ENCODE results near the gene PLVAP.
"Not testable (repeated sequence)": the region's sequence is repeated elsewhere in the genome, so short reads cannot be mapped to it uniquely, and the experiment has no call there.

Gene PLVAP

DNA sequence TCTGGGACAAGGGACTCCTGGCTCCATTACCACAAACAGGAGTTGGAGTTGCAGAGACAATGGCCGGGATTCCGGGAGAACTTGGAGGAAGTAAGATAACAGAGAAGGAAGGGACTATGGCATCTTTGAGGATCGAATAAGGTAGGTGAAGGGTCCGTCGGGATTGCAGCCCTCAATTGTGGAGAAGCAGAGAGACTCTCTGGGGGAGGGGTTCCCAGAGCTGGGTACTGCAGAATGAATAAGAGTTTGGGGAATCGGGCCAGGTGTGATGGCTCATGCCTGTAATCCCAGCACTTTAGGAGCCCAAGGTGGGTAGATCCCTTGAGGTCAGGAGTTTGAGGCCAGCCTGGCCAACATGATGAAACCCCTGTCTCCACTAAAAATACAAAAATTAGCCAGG lies 24.5 kb upstream of the PLVAP start:
- no peak for DNase-seq (ENCODE audit: low read depth)

DNA sequence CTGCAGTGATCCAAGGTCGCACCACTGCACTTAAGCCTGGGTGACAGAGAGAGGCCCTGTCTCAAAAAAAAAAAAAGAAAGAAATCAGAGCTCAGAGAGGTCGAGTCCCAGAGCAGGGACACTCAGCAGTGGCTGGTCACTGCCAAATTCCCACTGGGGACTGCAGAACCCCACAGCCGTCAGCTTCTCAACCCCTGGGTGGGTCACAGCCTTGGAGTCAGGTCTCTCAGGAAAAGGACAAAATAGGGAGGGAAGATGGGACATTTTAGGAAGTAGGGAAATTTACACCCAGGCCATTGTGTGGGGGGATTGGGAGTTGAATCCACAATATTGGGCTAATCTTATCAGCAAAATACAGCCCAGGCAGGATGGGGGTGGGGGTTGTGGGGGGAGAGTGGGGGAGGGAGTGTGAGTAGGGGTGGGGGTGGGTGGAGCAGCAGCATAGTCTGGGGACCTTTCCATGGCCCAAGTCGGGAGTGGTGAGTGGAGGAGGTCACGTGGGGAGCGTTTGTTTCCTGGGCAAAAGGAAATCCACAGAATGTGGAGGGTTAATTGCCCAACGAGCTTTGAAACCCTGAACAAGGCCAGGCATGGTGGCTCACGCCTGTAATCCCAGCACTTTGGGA lies 21.9 kb upstream of the PLVAP start:
- no peak for DNase-seq (ENCODE audit: low read depth)

DNA sequence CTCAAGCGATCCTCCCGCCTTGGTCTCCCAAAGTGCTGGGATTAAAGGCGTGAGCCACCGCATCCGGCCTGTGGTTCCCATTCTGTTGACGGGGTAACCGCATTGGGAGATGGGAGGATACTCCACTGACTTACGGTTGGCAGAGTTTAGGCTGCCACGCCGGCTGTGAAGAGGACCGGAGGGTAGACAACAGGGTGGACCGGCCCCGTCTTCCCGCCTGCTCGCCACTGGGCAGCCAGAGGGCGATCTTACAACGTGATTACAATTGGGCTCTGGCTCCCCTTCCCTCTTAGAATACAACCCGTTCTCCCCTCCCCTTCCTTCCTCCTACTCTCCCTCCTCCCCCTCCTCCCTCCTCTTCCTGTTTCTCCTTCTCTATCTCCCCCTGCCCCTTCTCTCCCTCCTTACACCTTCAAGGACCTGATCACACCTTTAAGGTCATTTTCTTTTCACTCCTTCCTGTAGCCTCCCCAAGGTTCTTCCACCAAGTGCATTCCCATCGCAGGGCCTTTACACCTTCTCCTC lies 17.8 kb upstream of the PLVAP start:
- DNase-seq (ENCODE audit: low read depth): peak; percentile 47

DNA sequence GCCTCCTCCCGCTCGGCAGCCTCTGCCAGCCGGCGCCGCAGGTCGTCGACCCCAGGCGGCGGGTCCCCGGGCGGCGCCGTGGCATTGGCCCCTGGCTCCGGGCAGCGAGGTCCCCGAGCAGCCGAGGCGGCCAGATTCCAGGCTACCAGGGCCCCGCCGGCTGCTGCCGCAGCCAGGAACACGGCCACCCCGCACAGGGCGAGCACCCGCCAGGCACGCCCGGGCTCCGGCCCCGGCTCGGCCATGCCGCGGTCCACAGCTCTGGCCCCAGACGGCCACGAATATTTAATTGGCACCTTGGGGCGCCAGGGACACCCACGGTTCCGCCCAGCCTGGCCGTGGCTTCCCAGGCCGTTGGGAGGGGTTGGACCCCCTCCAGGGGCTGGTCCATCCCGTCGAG lies 16.8 kb upstream of the PLVAP start, which contains the start of gene CCDC194:
Gene CCDC194, minus strand, starts transcription at position 283 of the 400 bp plus-strand sequence. Its CDS starts 38 bp downstream, at position 245.
- DNase-seq (ENCODE audit: low read depth): no peak

DNA sequence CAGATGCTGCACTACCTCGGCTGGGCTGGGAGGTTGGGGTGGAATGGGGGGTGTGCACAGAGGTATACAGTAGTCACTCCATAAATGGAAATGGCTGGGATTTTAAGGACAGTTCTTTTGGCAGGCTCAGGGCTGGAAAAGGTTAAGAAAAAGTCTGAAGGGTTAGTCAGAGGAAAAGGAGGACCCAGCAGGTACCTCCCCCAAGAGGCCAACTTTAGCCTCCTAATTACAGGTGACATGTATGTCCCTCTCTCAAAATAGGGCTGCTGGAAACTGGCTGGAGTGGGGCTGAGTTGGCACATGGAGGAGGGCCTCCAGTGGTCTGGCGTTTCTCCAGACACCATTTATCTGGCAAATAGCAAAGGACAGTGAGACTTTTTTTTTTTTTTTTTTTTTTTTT lies 15.9 kb upstream of the PLVAP start:
- DNase-seq (ENCODE audit: low read depth): no peak

DNA sequence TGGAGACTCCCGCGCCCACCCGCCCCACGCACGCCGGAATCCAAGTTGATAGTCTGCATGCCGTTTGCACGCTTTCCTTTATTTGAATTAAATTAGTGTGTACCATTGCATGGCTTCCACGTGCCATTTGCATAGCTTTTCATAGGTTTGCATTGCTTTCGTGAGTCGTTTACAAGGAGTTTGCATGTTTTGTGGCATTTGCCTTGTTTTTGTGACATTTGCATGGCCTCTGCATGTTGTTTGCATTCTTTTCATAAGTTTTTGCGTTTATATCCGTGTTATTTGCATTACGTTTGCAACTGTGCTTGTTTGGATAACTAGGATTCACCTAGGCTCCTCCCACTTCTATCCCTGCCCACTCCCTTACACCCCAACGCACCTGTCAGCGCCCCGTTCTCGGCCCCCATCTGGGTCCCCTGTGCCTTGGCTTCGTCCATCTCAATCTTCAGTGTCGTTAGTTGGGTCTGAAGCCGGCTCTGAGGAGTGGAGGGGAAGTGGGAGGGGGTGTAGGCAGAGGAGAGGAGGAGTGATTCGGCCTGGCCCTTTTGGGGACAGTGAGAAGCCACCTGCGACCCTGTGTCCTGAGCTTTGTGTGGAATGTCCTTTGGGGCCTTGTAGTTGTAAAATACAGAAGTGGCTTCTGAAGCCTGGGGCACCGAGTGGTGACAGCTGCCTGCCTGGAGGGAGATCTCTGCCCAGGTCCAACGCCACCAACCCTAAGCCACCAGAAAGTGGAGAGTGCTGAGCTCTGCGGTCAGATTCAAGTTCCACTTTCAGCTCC lies 14.4 kb upstream of the PLVAP start:
- no peak for DNase-seq (ENCODE audit: low read depth)

DNA sequence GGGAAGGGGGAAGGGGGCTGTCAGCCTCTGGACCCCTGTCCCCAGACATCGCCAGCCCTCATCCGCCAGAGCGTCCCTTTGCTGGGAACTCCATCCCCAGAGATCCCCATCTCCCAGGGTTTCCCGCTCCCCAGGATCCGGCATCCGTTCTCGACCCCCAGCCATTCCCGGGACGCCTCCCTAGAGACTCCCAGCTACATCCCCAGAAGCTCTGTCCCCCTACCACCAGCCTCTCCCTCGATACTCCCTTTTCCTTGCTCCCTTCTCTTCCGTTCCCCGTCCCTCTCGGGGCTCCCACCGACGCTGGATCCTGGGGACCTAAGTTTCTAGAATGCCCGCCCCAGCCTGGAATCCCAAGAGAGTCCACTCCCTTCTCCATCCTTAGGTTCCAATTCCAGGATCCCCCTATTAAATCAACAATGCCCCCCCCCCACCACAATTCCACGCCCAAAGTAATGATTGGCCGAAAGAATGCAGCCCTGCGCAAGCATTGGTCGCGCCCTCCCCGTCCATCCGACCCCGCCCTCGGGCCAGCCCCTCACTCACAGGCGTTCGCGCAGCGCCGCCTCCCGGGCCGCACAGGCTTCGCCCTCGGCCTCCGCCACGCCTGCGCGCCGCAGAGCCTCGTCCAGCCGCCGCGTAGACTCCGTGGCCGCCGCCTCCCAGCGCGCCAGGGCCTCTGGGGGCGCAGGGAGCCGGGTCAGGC lies 13.7 kb upstream of the PLVAP start:
- peak; percentile 79 for DNase-seq (ENCODE audit: low read depth)

DNA sequence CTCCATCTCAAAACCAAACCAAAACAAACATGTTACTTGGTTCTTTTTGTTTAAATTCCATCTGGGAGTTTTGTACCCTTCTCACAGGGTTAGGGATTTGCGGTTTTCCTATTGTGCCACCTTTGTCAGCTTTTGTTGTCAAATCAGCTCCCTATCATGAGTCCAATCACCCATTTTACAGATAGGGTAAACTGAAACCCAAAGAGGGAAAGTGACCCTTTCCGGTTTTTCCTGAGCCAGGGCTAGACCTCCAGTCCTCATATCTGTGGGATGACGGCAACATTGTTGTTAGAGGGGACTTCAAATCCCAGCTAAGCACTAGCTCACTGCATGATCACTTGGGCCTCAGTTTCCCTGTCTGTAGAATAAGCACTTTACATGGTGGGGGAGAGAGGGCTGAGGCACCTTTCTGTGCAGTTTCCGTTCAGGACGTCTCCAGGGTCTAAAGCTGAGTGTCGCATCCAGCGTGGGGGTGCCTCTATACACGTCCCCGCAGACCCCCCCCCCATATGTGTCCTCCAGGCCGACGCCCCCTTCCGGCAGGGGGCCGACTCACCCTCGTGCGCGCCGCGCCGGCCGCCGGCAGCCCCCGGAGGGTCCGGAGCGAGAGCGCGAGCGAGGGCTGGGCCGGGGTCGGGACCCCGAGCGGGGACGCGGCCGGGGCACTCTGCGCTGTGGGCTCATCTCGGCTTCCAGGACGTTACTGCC lies 13.0 kb upstream of the PLVAP start:
- no peak for DNase-seq (ENCODE audit: low read depth)

DNA sequence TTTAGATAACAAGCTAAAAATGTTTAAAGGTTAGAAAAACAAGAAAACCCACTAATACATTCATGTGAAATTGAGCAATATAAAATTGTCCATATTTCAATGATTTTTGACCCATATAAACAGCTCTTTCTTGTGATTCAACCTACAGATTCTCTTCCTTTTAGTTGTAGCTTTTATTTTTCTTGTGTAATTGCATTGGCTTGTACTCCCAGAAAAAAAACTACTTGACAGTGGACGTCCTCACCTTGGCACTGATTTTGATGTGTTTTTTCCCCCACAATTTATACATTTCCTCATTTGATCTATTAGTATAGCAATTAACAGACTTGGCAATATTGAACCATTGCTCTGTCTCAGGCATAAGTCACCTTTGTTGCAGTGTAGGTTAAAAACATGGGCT lies 12.1 kb upstream of the PLVAP start:
- DNase-seq (ENCODE audit: low read depth): no peak

DNA sequence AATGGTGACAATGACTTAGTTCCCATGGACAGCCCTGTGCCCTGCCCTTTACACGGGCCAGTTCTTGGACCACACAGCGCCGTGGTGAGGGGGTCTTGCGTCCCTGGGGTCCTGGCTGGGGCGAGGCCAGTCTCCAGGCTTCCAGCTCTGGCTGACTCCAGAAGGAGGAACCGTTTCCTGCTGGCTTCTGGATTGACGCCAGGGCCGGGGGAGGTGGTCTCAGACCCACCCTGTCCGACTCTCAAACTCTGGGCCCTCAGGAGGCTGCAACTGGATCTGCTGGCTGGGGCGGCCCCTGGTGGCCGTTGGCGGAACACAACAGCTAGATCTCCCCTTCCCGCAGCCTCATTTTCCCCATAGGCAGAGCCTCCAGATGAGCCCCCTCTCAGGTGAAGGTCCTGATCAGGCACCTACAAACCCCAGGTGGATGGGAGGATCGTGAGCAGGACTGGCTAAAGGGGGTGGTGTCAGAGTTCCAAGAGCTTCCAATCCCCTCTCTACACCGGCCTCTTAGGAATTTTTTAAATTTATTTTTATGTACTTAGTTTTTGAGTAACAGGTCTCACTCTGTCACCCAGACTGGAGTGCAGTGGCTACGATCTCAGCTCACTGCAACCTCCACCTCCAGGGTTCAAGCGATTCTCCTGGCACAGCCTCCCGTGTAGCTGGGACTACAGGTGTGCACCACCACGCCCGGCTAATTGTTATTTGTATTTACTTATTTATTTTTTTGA lies 8.9 kb upstream of the PLVAP start:
- peak; percentile 47 for DNase-seq (ENCODE audit: low read depth)

DNA sequence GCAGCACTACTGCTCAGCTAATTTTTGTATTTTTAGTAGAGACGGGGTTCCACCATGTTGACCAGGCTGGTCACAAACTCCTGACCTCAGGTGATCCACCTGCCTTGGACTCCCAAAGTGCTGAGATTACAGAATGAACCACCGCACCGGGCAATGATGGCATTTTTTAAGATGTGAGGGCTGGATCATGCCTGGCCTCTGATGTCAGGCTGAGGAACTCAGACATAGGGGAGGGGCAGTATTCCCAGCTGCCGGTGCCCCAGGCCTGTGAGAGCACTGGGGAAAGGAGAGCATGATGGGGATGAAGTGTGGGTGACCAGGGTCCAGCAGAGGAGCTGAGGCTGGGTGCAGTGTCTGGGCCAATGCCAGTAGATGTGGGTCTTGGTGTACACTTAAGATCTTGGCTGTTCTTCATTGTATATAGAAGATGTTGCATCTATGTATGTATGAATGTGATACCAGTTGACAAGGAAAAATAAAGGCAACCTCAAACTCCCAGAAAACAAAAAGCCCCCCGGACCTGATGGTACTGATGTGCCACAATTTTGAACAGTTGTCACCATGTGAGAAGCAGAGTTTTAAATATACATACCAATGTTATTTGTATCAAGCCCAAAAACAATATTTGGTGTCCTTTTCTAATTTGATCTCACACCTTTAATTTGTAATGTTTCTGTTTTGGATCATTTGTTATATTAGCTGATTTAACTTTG lies 3.4 kb upstream of the PLVAP start:
- no peak for DNase-seq (ENCODE audit: low read depth)

DNA sequence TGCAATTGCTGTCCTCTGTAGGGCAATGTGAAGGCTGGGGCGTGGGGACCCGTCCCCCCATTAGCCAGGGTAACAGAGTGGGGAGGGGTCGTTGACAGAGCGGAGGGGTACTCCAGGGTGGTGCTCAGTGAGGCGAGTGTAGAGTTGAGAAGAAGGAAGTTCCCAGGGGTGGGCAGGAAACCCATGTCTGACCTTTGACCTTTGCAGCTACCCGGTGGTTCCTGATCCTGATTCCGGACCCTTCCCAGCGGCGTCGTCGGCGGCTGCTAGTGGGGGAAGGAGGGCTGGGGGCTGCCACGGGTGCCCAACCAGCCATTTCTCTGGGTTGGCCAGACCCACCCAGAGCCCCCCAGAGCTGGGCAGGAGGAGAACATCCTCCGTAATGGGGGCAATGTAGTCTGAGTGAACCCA lies 2.1 kb upstream of the PLVAP start:
- DNase-seq (ENCODE audit: low read depth): no peak

DNA sequence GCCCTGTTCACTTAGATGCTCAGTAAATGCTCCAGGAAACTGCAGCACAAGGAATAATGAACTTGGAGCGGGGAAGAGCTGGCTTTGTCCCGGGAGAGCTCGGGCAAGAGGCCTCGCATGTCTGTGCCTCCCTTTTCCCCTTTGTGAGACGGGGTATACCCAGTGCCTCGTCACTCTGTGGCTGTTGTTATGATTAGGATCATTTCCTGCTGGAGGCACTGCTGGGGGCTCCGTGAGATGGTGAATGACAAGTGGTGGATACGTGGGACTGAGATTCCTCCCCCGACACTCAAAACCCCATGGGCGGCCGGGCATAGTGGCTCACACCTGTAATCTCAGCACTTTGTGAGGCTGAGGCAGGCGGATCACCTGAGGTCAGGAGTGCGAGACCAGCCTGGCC lies 1.1 kb upstream of the PLVAP start:
- no peak for DNase-seq (ENCODE audit: low read depth)

DNA sequence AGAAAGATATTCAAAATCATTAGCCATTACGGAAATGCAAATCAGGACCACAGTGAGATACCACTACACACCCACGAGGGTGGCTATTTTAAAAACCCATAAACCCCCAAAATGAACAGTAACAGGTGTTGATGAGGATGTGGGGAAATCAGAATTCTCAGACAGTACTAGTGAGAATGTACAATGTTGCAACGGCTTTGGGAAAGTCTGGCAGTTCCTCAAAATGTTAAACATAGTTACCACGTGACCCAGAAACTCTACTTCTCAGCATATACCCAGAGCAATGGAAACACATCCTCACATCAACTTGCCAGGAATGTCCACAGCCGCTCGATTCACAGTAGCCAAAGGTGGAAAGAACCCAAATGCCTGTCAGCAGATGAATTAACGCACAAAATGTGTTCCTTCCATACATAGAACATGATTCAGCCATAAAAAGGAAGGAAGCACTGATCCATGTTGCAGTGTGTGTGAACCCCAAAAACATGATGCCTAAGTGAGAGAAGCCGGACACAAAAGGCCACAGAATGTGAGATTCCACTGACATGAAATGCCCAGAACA lies 7.0 kb downstream of the PLVAP start:
- no peak for DNase-seq (ENCODE audit: low read depth)

DNA sequence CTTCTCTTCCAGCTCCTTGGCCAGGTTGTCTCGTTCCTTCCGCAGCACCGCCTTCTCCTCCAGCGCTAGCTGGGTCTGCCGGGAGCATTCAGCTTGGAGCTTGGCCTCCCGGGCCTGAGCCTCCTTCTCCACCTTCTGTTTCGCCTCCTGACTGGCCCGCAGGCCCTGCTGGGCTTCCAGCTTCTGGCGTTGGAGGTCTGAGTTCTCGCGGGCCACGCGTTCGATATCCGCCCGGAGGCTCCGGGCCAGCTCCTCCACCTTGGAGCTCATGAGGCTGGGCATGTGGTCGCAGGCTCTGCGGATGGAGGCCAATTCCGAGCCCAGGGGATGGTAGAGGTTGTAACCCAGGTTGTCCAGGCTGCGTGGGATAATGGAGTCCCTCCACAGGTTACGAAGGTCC lies 11.8 kb downstream of the PLVAP start:
- no peak for DNase-seq (ENCODE audit: low read depth)

DNA sequence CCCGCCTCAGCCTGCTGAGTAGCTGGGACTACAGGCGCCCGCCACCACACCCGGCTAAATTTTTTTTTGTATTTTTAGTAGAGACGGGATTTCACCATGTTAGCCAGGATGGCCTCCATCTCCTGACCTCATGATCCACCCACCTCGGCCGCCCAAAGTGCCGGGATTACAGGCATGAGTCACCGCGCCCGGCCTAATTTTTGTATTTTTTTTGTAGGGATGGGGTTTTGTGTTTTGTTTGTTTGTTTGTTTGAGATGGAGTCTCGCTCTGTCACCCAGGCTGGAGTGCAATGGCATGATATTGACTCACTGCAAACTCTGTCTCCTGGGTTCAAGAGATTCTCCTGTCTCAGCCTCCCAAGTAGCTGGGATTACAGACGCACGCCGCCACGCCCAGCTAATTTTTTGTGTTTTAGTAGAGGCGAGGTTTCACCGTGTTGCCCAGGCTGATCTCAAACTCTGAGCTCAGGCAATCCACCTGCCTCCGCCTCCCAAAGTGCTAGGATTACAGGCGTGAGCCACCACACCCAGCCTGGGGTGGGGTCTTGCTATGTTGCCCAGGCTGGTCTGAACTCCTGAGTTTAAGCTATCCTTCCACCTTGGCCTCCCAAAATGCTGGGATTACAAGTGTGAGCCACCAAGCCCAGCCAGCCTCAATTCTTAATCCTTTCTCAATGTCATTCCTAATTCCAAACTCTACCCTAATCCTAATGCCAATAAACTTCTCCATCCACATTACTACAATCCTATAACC lies 13.1 kb downstream of the PLVAP start:
- not testable (repeated sequence) for DNase-seq (ENCODE audit: low read depth)

DNA sequence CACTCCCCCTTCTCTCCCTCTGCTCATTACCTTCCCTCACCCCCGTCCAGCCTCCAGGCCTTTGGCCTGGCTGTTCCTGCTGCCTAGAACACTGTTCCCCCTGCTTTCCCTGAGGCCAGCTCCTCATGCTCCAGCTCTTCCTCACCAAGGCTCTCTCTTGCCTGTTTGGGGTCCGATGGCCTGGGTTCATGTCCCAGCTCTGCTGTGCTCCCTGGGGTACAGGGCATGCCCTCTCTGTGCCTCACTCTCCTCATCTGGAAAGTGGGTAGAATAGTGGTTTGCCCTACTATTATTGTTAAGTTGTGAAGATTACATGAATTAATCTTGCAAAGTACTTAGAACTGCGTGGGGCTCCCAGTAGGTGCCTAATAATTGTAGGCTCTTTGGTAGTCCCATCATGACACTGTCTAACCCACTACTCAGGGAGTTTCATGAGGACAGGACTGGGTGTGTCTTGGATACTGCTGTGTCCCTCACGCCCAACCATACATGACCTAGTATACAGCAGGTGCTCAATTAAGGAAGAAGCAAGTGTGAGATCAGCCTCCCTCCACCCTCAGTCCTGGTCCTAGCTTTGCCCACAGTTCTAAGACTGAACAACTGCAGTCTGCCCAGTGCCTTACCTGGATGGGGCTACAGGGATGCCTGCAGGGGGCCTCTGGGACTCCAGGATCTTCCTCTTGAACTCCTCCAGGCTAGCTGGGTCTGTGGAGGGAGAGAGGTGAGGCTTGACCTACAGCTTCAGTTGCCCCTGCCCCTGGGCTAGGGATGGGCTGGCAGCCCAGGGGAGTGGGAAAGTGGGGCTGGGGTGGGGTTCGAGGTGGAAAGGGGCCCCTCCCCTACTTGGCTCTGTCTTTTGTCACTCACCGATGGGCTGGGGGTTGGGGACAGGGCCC lies 17.0 kb downstream of the PLVAP start:
- no peak for DNase-seq (ENCODE audit: low read depth)

DNA sequence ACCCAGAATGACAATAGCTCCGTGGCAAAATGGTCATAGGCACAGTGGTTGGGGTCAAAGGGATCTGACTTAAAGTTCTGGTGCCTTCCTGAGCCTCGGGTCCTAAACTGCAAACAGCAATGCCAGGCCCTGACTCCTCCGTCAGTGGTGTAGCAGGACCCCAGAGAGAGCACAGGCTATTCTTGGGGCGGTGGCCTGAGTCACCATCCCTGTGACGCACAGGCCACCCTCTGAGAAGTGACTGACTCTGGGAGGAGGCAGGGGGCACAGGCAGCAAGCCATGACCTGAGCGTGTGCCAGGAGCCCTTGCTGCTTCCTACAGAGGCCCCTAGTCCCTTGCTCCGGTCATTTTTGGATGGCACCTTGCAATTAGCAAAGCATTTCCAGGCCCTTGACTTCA lies 18.7 kb downstream of the PLVAP start:
- no peak for DNase-seq (ENCODE audit: low read depth)

DNA sequence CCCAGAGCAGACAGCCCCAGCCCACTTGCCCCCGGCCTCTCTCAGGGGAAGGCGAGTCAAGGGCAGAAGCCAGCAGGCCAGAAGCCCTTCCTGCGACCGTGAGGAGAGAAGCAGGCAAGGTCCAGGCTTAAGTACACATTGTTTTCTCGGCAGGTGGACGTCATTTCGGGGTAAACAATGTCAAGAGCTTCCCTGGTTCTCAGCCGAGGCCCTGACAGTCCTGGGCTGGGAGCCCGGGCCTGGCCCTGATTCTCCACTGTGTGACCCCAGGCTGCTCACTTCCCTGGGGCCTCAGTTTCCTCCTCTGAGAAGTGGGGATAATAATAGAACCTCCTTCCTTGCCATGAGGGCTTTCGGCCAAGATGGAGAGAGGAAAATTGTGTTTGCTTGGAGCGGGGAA lies 19.4 kb downstream of the PLVAP start:
- no peak for DNase-seq (ENCODE audit: low read depth)
